GM18498 (cell line): ENCODE data around the gene KNCN.
A peak's percentile ranks its signal among the peaks of the same experiment; 100 is the strongest.

Source experiments
- ATAC-seq: cut with Tn5 transposase; IDR thresholded peaks from one replicate; pipeline ENCODE4 v1.9.1; 2021; ENCODE audit warnings: mild to moderate bottlenecking, moderate library complexity; ENCODE audit not compliant: unreplicated experiment

KNCN gene

GRCh38 chr1:46525253-46525983 is 26.0 kb downstream of the KNCN start:
- ATAC-seq = no peak

- ATAC-seq = no peak
Observed at GRCh38 chr1:46524843-46525242, 26.6 kb downstream of the KNCN start.

- ATAC-seq = no peak
Observed at GRCh38 chr1:46523496-46524353, 27.7 kb downstream of the KNCN start.

GRCh38 chr1:46522969-46523320 is 28.5 kb downstream of the KNCN start:
- no peak for ATAC-seq

GRCh38 chr1:46522184-46522968 is 29.1 kb downstream of the KNCN start:
- peak; percentile 62 for ATAC-seq

- ATAC-seq = no peak
Observed at GRCh38 chr1:46521414-46521813, 30.0 kb downstream of the KNCN start.

GRCh38 chr1:46520063-46520911 is 31.2 kb downstream of the KNCN start:
- ATAC-seq = no peak

GRCh38 chr1:46519209-46519608 is 32.2 kb downstream of the KNCN start:
- no peak for ATAC-seq

GRCh38 chr1:46517932-46518498 is 33.4 kb downstream of the KNCN start:
- ATAC-seq = no peak

GRCh38 chr1:46517010-46517600 is 34.3 kb downstream of the KNCN start:
- no peak for ATAC-seq

- no peak for ATAC-seq
Observed at GRCh38 chr1:46516200-46516950, 35.1 kb downstream of the KNCN start.

GRCh38 chr1:46515576-46515975 is 35.9 kb downstream of the KNCN start:
- ATAC-seq = no peak

GRCh38 chr1:46513536-46513935 is 37.9 kb downstream of the KNCN start:
- ATAC-seq = no peak

GRCh38 chr1:46512792-46513190 is 38.7 kb downstream of the KNCN start:
- ATAC-seq = no peak

- no peak for ATAC-seq
Observed at GRCh38 chr1:46512135-46512791, 39.2 kb downstream of the KNCN start.

GRCh38 chr1:46510998-46511365 is 40.5 kb downstream of the KNCN start:
- ATAC-seq = no peak

- ATAC-seq = no peak
Observed at GRCh38 chr1:46510341-46510997, 41.0 kb downstream of the KNCN start.

GRCh38 chr1:46508757-46509156 is 42.7 kb downstream of the KNCN start:
- no peak for ATAC-seq
